Measurements from ENCODE around the gene SRRM4.

DNA sequence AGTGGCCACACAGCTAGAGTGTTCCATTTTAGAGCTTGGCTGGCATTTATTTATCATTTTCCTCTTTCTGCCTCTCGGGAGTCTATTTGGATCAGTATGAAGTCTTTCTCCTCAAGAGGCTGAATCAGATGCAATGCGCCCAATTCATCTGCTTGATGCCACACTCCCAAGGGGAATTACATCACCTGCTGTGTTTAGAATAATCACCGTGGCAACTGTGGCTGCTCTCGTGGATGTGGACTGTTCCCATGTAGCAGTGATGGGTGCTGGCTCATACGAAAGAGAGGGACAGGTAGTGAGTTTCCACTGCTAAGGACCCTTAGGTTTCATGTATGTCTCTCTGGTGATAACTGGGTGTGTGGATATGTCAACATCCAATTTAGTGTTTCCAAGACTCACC lies 70.7 kb downstream of the SRRM4 start:
- TF ChIP-seq SIN3A (IDR thresholded peaks at IDR 0.05; ENCODE audit: borderline replicate concordance, insufficient read depth, low read length) (no peak), POLR2AphosphoS5 (IDR thresholded peaks at IDR 0.05; ENCODE audit: low read depth, low read length) (no peak)
